Cerebellar nuclear complex (tissue), 1 donor: ENCODE results near the gene MPPED2.

Source experiments
- DNase-seq, 2 experiments: peaks; one replicate each; lab custom pipeline; 2025; lab: John Stamatoyannopoulos, UW

Gene MPPED2

GRCh38 chr11:30483056-30483455 lies 103.1 kb downstream of the MPPED2 start:
- DNase-seq, result no peak

- DNase-seq, result no peak
Measured at GRCh38 chr11:30481796-30482195, 104.4 kb downstream of the MPPED2 start.

GRCh38 chr11:30481330-30481729 lies 104.8 kb downstream of the MPPED2 start:
- no peak for DNase-seq

- no peak for DNase-seq
Measured at GRCh38 chr11:30479899-30480298, 106.3 kb downstream of the MPPED2 start.

- no peak for DNase-seq
Measured at GRCh38 chr11:30478923-30479322, 107.2 kb downstream of the MPPED2 start.

GRCh38 chr11:30477061-30477460 lies 109.1 kb downstream of the MPPED2 start:
- no peak for DNase-seq

GRCh38 chr11:30474151-30474954 lies 111.8 kb downstream of the MPPED2 start:
- no peak for DNase-seq

- DNase-seq, result no peak
Measured at GRCh38 chr11:30471244-30471643, 114.9 kb downstream of the MPPED2 start.

- DNase-seq, result no peak
Measured at GRCh38 chr11:30468881-30469280, 117.3 kb downstream of the MPPED2 start.

- DNase-seq, result no peak
Measured at GRCh38 chr11:30467176-30467575, 119.0 kb downstream of the MPPED2 start.

- DNase-seq, result no peak
Measured at GRCh38 chr11:30465623-30466022, 120.5 kb downstream of the MPPED2 start.

GRCh38 chr11:30465192-30465591 lies 121.0 kb downstream of the MPPED2 start:
- no peak for DNase-seq

- DNase-seq, result no peak
Measured at GRCh38 chr11:30463266-30463665, 122.9 kb downstream of the MPPED2 start.

GRCh38 chr11:30462421-30462820 lies 123.7 kb downstream of the MPPED2 start:
- DNase-seq, result no peak

GRCh38 chr11:30459821-30460220 lies 126.3 kb downstream of the MPPED2 start:
- no peak for DNase-seq

- DNase-seq, result no peak
Measured at GRCh38 chr11:30459306-30459705, 126.8 kb downstream of the MPPED2 start.

GRCh38 chr11:30458541-30458940 lies 127.6 kb downstream of the MPPED2 start:
- DNase-seq, result no peak

- DNase-seq, result no peak
Measured at GRCh38 chr11:30457087-30457486, 129.1 kb downstream of the MPPED2 start.

- DNase-seq, result no peak
Measured at GRCh38 chr11:30455025-30455424, 131.1 kb downstream of the MPPED2 start.

- no peak for DNase-seq
Measured at GRCh38 chr11:30454541-30454940, 131.6 kb downstream of the MPPED2 start.

- DNase-seq, result no peak
Measured at GRCh38 chr11:30454111-30454510, 132.0 kb downstream of the MPPED2 start.

- DNase-seq, result no peak
Measured at GRCh38 chr11:30453705-30454104, 132.4 kb downstream of the MPPED2 start.

GRCh38 chr11:30452842-30453241 lies 133.3 kb downstream of the MPPED2 start:
- DNase-seq, result no peak

GRCh38 chr11:30452114-30452513 lies 134.0 kb downstream of the MPPED2 start:
- DNase-seq, result no peak
